K562 (cell line): Measurements from ENCODE around the gene LAMTOR1. TPM values are rescaled to one million over a fixed set of nuclear protein-coding genes. Genes with fewer than 3 reads are reported as not detected.
A peak's percentile ranks its signal among the peaks of the same experiment; 100 is the strongest.

Source experiments
- ATF7 ChIP-seq: fragments of 450-650 bp; IDR thresholded peaks from 2 replicates; pipeline ENCODE4 v1.7.1; 2014; ENCODE audit warnings: mild to moderate bottlenecking, moderate library complexity
- CAMTA2 ChIP-seq: fragments of 250-450 bp; sonication (Bioruptor Pico); conservative IDR thresholded peaks from 2 replicates; pipeline ENCODE4 v1.5.1; 2022
- MBD2 ChIP-seq: sonication (generic); IDR thresholded peaks from 2 replicates; pipeline ENCODE4 v1.6.1; 2016; ENCODE audit warnings: low read depth, borderline replicate concordance
- MTA1 ChIP-seq: fragments of 450-650 bp; IDR thresholded peaks from 2 replicates; pipeline ENCODE4 v1.6.1; 2017; ENCODE audit warnings: borderline replicate concordance
- NEUROD1 ChIP-seq: fragments of 150-350 bp; IDR thresholded peaks from 2 replicates; pipeline ENCODE4 v1.6.1; 2014; ENCODE audit warnings: borderline replicate concordance, low read length, low read depth; ENCODE audit not compliant: partially characterized antibody
- SP1 ChIP-seq: sonication (generic); formaldehyde crosslinking; IDR thresholded peaks from 2 replicates; pipeline ENCODE4 v1.8.1; 2022; ENCODE audit warnings: mild to moderate bottlenecking, missing genetic modification reagents
- ZKSCAN1 ChIP-seq: fragments of 150-350 bp; IDR thresholded peaks from 2 replicates; pipeline ENCODE4 v1.6.1; 2016; ENCODE audit warnings: low read depth, low read length
- ZNF561 ChIP-seq: fragments of 450-650 bp; formaldehyde crosslinking; conservative IDR thresholded peaks from 2 replicates; pipeline ENCODE4 v1.4.0; 2020; ENCODE audit warnings: mild to moderate bottlenecking, moderate library complexity
- polyA plus RNA-seq, 8 experiments: library from polyadenylated mRNA; depleted of rRNA in 4 of 8; stranded (reverse) in 5 of 8; unstranded in 3 of 8; fragments of >200 nt; fragmentation: Nextera tagmentation in 2 of 8; fragmentation: Illumina TruSeq in 1 of 8; extraction: Ambion mirVana in 2 of 8; extraction: Trizol in 1 of 8; gene quantifications; 2 replicates each; pipeline versions ENCODE4 v1.2.1 to v1.2.3, GENCODE V29; 2011 to 2014; ENCODE audit warnings: inconsistent platforms in 1 of 8, missing spikeins in 1 of 8
- total RNA-seq, 7 experiments: library from RNA; depleted of rRNA in 6 of 7; stranded (reverse); fragments of >200 nt in 6 of 7; fragmentation: Illumina TruSeq in 2 of 7; extraction: Trizol in 2 of 7; gene quantifications; 2 replicates each; pipeline versions ENCODE4 v1.2.1 to v1.2.3, GENCODE V29; 2011 to 2021; ENCODE audit warnings: low replicate concordance in 1 of 7
- TF ChIP-seq, protein P1 (sequence below), 2 experiments: fragments of 450-650 bp in 1 of 2; sonication (generic) in 1 of 2; formaldehyde crosslinking in 1 of 2; IDR thresholded peaks; 2 replicates each; pipeline versions ENCODE4 v1.7.1 to v1.9.0; 2016 to 2022; ENCODE audit warnings: inconsistent platforms in 1 of 2, mild to moderate bottlenecking in 1 of 2, missing genetic modification reagents in 1 of 2
- TF ChIP-seq, protein P2 (sequence below), 2 experiments: fragments of 450-650 bp; IDR thresholded peaks; 2 replicates each; pipeline ENCODE4 v1.6.1; 2016
- TF ChIP-seq, protein P3 (sequence below): fragments of 450-650 bp; formaldehyde crosslinking; IDR thresholded peaks from 2 replicates; pipeline ENCODE4 v1.4.0; 2022; ENCODE audit warnings: missing genetic modification characterization
- TF ChIP-seq, protein P4 (sequence below): fragments of 250-450 bp; sonication (Bioruptor Pico); IDR thresholded peaks from 2 replicates; pipeline ENCODE4 v1.8.0; 2021; ENCODE audit warnings: borderline replicate concordance, mild to moderate bottlenecking, moderate library complexity; ENCODE audit not compliant: poor library complexity, severe bottlenecking

Gene LAMTOR1
- total and polyA plus RNA-seq, 9 of the 15 experiments (the other 6 are each of a cell fraction or from before 2014, with no cell fraction given), result 62.6 to 104 (median 85.3) TPM

DNA sequence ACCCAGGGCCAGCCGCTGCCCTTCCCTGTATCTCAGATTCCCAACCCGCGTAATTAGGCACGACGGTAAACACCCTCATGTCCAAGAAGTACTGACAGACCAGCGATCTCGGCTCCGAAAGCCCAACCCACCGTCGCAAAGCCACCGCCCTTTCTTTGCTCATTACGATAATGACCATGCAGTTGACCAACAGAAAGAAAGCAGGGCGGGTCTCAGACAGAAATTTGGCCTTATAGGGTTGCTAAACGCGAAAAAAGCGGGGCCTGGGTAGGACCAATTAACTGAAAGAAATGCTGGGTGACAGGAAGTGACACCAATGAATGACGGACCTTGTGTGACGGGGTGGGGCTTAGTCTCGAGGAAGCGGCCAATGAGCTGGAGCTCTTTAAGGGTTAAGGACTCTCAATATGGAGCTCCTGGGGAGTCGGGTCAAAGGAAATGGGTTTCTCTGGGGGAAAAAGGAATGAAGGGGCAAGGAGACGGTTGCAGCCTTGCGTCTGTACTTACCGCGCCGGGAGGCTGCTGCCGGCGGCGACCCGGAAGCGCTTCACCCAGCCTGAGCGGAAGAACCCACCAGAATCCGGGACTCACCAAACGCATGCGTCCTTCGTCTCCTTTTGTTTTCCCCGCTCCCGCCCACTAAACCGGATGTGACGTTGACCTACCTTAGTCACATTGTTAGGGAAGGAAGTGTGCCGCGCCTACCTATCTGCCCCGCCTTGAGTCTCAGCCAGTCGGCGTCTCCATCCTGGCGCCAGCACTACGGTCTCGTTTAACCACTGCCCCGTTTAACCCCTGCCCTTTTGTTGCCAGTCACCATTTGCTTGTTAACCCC is 9.3 kb upstream of the LAMTOR1 start, which contains the start of gene ANAPC15 (continued):
- peak; percentile 86 for TF ChIP-seq ATF7
- TF ChIP-seq, protein P1, sequence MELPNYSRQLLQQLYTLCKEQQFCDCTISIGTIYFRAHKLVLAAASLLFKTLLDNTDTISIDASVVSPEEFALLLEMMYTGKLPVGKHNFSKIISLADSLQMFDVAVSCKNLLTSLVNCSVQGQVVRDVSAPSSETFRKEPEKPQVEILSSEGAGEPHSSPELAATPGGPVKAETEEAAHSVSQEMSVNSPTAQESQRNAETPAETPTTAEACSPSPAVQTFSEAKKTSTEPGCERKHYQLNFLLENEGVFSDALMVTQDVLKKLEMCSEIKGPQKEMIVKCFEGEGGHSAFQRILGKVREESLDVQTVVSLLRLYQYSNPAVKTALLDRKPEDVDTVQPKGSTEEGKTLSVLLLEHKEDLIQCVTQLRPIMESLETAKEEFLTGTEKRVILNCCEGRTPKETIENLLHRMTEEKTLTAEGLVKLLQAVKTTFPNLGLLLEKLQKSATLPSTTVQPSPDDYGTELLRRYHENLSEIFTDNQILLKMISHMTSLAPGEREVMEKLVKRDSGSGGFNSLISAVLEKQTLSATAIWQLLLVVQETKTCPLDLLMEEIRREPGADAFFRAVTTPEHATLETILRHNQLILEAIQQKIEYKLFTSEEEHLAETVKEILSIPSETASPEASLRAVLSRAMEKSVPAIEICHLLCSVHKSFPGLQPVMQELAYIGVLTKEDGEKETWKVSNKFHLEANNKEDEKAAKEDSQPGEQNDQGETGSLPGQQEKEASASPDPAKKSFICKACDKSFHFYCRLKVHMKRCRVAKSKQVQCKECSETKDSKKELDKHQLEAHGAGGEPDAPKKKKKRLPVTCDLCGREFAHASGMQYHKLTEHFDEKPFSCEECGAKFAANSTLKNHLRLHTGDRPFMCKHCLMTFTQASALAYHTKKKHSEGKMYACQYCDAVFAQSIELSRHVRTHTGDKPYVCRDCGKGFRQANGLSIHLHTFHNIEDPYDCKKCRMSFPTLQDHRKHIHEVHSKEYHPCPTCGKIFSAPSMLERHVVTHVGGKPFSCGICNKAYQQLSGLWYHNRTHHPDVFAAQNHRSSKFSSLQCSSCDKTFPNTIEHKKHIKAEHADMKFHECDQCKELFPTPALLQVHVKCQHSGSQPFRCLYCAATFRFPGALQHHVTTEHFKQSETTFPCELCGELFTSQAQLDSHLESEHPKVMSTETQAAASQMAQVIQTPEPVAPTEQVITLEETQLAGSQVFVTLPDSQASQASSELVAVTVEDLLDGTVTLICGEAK (IDR thresholded peaks at IDR 0.05), result peak; percentile 99
- TF ChIP-seq, protein P1 (CRISPR knock-in tag; IDR thresholded peaks at IDR 0.05), result no peak
- TF ChIP-seq ZKSCAN1, result peak; percentile 66; the same call in 1 of the 2 replicates
- TF ChIP-seq, protein P2, sequence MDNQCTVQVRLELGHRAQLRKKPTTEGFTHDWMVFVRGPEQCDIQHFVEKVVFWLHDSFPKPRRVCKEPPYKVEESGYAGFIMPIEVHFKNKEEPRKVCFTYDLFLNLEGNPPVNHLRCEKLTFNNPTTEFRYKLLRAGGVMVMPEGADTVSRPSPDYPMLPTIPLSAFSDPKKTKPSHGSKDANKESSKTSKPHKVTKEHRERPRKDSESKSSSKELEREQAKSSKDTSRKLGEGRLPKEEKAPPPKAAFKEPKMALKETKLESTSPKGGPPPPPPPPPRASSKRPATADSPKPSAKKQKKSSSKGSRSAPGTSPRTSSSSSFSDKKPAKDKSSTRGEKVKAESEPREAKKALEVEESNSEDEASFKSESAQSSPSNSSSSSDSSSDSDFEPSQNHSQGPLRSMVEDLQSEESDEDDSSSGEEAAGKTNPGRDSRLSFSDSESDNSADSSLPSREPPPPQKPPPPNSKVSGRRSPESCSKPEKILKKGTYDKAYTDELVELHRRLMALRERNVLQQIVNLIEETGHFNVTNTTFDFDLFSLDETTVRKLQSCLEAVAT (IDR thresholded peaks at IDR 0.05), result 0 out of 4 replicates have a peak, but pooled peaks of 1 of the 2 experiments have one; percentile 50
- peak; percentile 79; the same call in 1 of the 2 replicates for TF ChIP-seq MTA1
- TF ChIP-seq CAMTA2 (CRISPR knock-in tag), result no peak
- TF ChIP-seq ZNF561 (CRISPR knock-in tag), result no peak
- peak; percentile 87 for TF ChIP-seq MBD2
- TF ChIP-seq, protein P3, sequence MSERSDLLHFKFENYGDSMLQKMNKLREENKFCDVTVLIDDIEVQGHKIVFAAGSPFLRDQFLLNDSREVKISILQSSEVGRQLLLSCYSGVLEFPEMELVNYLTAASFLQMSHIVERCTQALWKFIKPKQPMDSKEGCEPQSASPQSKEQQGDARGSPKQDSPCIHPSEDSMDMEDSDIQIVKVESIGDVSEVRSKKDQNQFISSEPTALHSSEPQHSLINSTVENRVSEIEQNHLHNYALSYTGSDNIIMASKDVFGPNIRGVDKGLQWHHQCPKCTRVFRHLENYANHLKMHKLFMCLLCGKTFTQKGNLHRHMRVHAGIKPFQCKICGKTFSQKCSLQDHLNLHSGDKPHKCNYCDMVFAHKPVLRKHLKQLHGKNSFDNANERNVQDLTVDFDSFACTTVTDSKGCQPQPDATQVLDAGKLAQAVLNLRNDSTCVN (CRISPR knock-in tag), result 0 out of 2 replicates have a peak, but pooled peaks have one; percentile 37
- TF ChIP-seq SP1 (CRISPR knock-in tag), result peak; percentile 80; the same call in 1 of the 2 replicates
- TF ChIP-seq NEUROD1, result peak; percentile 65
- TF ChIP-seq, protein P4, sequence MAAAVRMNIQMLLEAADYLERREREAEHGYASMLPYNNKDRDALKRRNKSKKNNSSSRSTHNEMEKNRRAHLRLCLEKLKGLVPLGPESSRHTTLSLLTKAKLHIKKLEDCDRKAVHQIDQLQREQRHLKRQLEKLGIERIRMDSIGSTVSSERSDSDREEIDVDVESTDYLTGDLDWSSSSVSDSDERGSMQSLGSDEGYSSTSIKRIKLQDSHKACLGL (CRISPR knock-in tag), result no peak
